22Rv1 (cell line): Measurements from ENCODE around the gene CD19.

ENCODE experiments used
- H3K27ac ChIP-seq: fragments of 450-650 bp; 2 replicates; pipeline ENCODE4 v1.5.1; 2017
- CTCF ChIP-seq: fragments of 450-650 bp; IDR thresholded peaks from 2 replicates; pipeline ENCODE4 v1.5.1; 2017; ENCODE audit warnings: mild to moderate bottlenecking
- ZFX ChIP-seq: fragments of 450-650 bp; IDR thresholded peaks from 2 replicates; pipeline ENCODE4 v1.6.1; 2017; ENCODE audit warnings: antibody characterized with exemption, borderline replicate concordance

The CD19 gene

GRCh38 chr16:28893291-28893690, 38.5 kb upstream of the CD19 start:
- no peak overlapping the region for H3K27ac ChIP-seq
- TF ChIP-seq ZFX (no peak), CTCF (no peak)

- no peak overlapping the region for H3K27ac ChIP-seq
- TF ChIP-seq ZFX = no peak
- no peak for TF ChIP-seq CTCF
Observed at GRCh38 chr16:28895609-28896008, 36.2 kb upstream of the CD19 start.

- no peak overlapping the region for H3K27ac ChIP-seq
- TF ChIP-seq ZFX (no peak), CTCF (no peak)
Observed at GRCh38 chr16:28897826-28898225, 33.9 kb upstream of the CD19 start.

- no peak for TF ChIP-seq CTCF
- no peak for TF ChIP-seq ZFX
- no peak overlapping the region for H3K27ac ChIP-seq
Observed at GRCh38 chr16:28898266-28898665, 33.5 kb upstream of the CD19 start.

GRCh38 chr16:28898942-28899341, 32.8 kb upstream of the CD19 start:
- TF ChIP-seq CTCF (no peak), ZFX (no peak)

GRCh38 chr16:28899882-28900590, 31.7 kb upstream of the CD19 start:
- H3K27ac ChIP-seq = no peak overlapping the region
- TF ChIP-seq CTCF = no peak
- no peak for TF ChIP-seq ZFX

More at GRCh38 chr16:28898942-28899341, 32.8 kb upstream of the CD19 start:
- no peak overlapping the region for H3K27ac ChIP-seq

- TF ChIP-seq CTCF (no peak), ZFX (no peak)
- no peak overlapping the region for H3K27ac ChIP-seq
Observed at GRCh38 chr16:28900601-28901000, 31.2 kb upstream of the CD19 start.
